ENCODE measurements around the gene PAM. TPM values are rescaled to one million over a fixed set of nuclear protein-coding genes. Genes with fewer than 3 reads are reported as not detected.
"Not testable (repeated sequence)": the region's sequence is repeated elsewhere in the genome, so short reads cannot be mapped to it uniquely, and the experiment has no call there.

Gene PAM
- total RNA-seq, 2 experiments from 2014 or later = not detected

DNA sequence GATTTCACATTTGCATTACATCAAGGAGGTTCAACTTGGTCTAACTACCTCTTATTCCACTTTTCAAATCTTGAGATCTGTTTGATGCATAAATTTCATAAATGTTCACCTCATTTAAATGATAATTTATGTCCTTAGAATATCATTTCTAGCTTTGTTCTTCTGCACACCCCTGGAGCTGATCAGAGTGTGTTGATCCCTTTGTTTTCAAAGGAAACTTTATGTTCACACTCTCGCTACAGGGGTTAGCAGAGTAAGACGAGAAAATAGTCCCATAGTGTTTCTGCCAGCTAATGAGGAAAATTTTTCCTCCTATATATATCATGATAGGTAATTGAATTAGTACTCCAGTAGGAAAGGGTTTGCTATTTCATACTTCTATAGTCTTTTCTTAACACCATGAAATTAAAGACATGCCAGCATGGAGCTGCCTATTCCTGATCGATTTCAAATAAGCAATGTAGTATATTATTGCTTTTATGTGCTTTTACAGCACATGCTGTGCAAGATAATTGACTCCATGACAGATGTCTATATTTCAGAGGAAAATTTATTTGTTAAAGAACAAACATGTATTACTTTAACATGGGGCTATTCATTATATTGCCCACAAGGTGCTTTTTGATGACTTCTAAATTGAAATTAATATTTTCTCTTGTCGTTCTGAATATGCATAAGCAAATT, 4.8 kb upstream of the PAM start:
- Histone ChIP-seq H3K4me2 (ENCODE audit: low read length) (no peak overlapping the region), H3K9me2 (ENCODE audit: insufficient read depth, low read length) (no peaks in the 10 kb centered on the region), H3K4me1 (ENCODE audit: insufficient read depth, low read length, poor library complexity, severe bottlenecking) (no peaks in the 10 kb centered on the region), H3K9me3 (ENCODE audit: low read length) (no peaks in the 10 kb centered on the region), H3K4me3 (ENCODE audit: low read depth, low read length, poor library complexity, severe bottlenecking) (no peak overlapping the region), H3K36me3 (ENCODE audit: insufficient read depth, low read length) (no peaks in the 10 kb centered on the region), H2AFZ (ENCODE audit: low read length) (no peak overlapping the region), H3K27ac (ENCODE audit: low read depth, low read length, poor library complexity, severe bottlenecking) (no peak overlapping the region), H4K20me1 (ENCODE audit: insufficient read depth, low read length) (no peaks in the 10 kb centered on the region), H3K79me2 (ENCODE audit: insufficient read depth, low read depth, low read length) (no peaks in the 10 kb centered on the region)
- intact Hi-C loops (cut with micrococcal nuclease; ENCODE audit: unreplicated experiment) = no loop called here
- TF ChIP-seq, protein P1, sequence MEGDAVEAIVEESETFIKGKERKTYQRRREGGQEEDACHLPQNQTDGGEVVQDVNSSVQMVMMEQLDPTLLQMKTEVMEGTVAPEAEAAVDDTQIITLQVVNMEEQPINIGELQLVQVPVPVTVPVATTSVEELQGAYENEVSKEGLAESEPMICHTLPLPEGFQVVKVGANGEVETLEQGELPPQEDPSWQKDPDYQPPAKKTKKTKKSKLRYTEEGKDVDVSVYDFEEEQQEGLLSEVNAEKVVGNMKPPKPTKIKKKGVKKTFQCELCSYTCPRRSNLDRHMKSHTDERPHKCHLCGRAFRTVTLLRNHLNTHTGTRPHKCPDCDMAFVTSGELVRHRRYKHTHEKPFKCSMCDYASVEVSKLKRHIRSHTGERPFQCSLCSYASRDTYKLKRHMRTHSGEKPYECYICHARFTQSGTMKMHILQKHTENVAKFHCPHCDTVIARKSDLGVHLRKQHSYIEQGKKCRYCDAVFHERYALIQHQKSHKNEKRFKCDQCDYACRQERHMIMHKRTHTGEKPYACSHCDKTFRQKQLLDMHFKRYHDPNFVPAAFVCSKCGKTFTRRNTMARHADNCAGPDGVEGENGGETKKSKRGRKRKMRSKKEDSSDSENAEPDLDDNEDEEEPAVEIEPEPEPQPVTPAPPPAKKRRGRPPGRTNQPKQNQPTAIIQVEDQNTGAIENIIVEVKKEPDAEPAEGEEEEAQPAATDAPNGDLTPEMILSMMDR (conservative IDR thresholded peaks at IDR 0.05; ENCODE audit: low read length) = no peak
- no peak for TF ChIP-seq EZH2phosphoT487 (IDR thresholded peaks at IDR 0.05; ENCODE audit: borderline replicate concordance, low read depth, low read length)
- no TSS peak for BruUV-seq (replicated peaks)
- ChIA-PET POLR2A (interaction anchor here (0.6 kb wide), 1 partner anchor 726 kb away, joined by 3 read pairs; no protein-coding TSS in a partner anchor), CTCF (ENCODE audit: unreplicated experiment) (no interaction called here)
- no peak for DNase-seq (ENCODE audit: low spot score)

DNA sequence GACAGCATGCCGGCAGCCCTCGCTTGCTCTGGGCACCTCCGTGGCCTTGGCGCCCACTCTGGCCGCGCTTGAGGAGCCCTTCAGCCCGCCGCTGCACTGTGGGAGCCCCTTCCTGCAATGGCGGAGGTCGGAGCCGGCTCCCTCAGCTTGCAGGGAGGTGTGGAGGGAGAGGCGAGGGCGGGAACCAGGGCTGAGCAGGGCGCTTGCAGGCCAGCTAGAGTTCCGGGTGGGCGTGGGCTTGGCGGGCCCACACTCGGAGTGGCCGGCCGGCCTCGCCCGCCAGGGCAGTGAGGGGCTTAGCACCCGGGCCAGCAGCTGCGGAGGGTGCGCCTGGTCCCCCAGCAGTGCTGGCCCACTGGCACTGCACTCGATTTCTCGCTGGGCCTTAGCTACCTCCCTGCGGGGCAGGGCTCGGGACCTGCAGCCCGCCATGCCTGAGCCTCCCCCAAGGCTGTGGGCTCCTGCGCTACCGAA, 3.2 kb upstream of the PAM start:
- H2AFZ ChIP-seq (ENCODE audit: low read length); DNase-seq (ENCODE audit: low spot score); BruUV-seq (replicated peaks); POLR2A ChIA-PET; H3K79me2 ChIP-seq (ENCODE audit: insufficient read depth, low read depth, low read length); H3K4me3 ChIP-seq (ENCODE audit: low read depth, low read length, poor library complexity, severe bottlenecking); CTCF ChIA-PET (ENCODE audit: unreplicated experiment); H3K4me2 ChIP-seq (ENCODE audit: low read length); H3K36me3 ChIP-seq (ENCODE audit: insufficient read depth, low read length); H4K20me1 ChIP-seq (ENCODE audit: insufficient read depth, low read length); H3K4me1 ChIP-seq (ENCODE audit: insufficient read depth, low read length, poor library complexity, severe bottlenecking); H3K9me2 ChIP-seq (ENCODE audit: insufficient read depth, low read length); intact Hi-C loops (cut with micrococcal nuclease; ENCODE audit: unreplicated experiment); H3K27ac ChIP-seq (ENCODE audit: low read depth, low read length, poor library complexity, severe bottlenecking); H3K9me3 ChIP-seq (ENCODE audit: low read length): not testable (repeated sequence)

DNA sequence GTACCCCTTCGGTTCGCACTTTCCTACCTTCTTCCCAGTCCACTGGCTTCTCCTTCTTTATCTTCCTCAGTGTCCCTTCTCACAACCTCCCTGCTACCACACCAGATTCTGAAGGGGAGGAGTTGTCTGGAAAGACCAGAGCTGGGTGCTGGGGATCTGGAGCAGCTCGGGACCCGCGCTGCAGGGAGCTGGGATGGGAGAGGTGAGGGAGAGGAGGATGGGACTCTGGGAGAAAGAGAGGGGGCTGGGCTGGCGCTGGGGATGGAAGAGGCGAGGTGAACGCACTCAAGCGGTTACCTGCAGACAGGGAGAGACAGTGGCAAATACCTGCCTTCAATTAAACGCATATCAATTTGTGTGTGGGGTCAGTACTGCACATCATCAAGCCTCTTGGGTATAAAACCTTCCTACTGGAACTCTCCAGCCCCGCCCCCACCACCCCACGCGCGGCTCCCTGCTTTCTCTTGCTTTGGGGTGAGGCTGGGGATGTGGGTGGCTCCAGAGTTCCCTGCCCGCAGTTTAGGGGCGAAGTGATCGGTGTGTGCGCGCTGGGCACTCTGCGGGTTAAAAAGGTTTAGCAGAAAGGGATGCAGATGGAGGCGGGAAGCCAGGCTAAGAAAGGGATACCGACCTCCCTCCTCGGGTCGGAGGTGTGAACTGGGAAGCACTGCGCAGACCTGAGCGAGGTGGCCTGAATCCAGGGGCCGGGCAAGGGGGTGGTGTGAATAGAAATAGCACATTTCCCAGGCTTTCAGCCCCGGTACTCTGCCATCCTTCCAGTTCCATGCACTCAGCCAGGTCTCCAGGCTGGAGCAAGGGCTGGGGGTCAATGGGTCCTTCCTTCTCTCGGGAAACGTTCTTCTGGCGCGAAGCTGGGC, 977 bp upstream of the PAM start:
- Histone ChIP-seq H3K4me1 (ENCODE audit: insufficient read depth, low read length, poor library complexity, severe bottlenecking) (no peaks in the 10 kb centered on the region), H3K36me3 (ENCODE audit: insufficient read depth, low read length) (no peaks in the 10 kb centered on the region), H3K9me2 (ENCODE audit: insufficient read depth, low read length) (no peaks in the 10 kb centered on the region), H3K4me2 (ENCODE audit: low read length) (peak overlapping the region; percentile 12; the same call in 1 of the 2 replicates), H2AFZ (ENCODE audit: low read length) (no peak overlapping the region), H4K20me1 (ENCODE audit: insufficient read depth, low read length) (no peaks in the 10 kb centered on the region), H3K4me3 (ENCODE audit: low read depth, low read length, poor library complexity, severe bottlenecking) (no peak overlapping the region), H3K79me2 (ENCODE audit: insufficient read depth, low read depth, low read length) (no peaks in the 10 kb centered on the region), H3K9me3 (ENCODE audit: low read length) (no peaks in the 10 kb centered on the region), H3K27ac (ENCODE audit: low read depth, low read length, poor library complexity, severe bottlenecking) (no peak overlapping the region)
- intact Hi-C loops (cut with micrococcal nuclease; ENCODE audit: unreplicated experiment) = no loop called here
- CTCF ChIA-PET (ENCODE audit: unreplicated experiment) = no interaction called here
- BruUV-seq (replicated peaks) = no TSS peak
- no peak for DNase-seq (ENCODE audit: low spot score)
- TF ChIP-seq, protein P1 (conservative IDR thresholded peaks at IDR 0.05; ENCODE audit: low read length) = no peak
- TF ChIP-seq EZH2phosphoT487 (IDR thresholded peaks at IDR 0.05; ENCODE audit: borderline replicate concordance, low read depth, low read length) = no peak
- POLR2A ChIA-PET = no interaction called here

All from OCI-LY7 (cell line).